ENCODE data around the gene CYTH4. TPM values are rescaled to one million over a fixed set of nuclear protein-coding genes. Genes with fewer than 3 reads are reported as not detected.

CYTH4 gene
- polyA plus RNA-seq, 1 experiment: 0.33 TPM

DNA sequence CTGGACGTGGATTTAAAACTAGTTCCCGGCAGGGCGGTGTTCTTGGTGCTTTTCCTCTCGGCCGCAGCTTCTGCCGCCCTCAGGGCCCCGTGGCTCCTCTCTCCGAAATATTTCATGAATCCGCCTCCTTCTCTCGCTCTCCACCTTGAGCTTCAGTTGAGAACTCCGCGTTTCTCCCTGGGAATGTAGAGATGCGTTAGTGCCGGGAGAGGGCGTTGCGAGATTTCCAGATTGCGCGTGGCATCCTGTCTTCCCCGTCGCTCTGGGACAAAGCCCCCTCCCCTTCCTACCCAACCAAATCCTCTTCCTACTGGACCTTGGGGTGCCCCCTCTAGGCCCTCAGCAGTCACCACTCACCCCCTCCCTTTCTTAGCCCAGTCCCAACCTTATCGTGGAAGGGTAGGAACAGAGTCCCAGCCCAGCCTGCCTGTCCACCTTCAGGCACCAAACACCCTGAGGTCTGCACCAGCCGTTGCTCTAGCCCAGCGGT, 22.7 kb upstream of the CYTH4 start:
- POLR2A ChIA-PET: interaction anchor here (0.6 kb wide), 1 partner anchor 12 kb away, joined by 4 read pairs; no protein-coding TSS in a partner anchor
- TF ChIP-seq, protein P1, sequence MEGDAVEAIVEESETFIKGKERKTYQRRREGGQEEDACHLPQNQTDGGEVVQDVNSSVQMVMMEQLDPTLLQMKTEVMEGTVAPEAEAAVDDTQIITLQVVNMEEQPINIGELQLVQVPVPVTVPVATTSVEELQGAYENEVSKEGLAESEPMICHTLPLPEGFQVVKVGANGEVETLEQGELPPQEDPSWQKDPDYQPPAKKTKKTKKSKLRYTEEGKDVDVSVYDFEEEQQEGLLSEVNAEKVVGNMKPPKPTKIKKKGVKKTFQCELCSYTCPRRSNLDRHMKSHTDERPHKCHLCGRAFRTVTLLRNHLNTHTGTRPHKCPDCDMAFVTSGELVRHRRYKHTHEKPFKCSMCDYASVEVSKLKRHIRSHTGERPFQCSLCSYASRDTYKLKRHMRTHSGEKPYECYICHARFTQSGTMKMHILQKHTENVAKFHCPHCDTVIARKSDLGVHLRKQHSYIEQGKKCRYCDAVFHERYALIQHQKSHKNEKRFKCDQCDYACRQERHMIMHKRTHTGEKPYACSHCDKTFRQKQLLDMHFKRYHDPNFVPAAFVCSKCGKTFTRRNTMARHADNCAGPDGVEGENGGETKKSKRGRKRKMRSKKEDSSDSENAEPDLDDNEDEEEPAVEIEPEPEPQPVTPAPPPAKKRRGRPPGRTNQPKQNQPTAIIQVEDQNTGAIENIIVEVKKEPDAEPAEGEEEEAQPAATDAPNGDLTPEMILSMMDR (IDR thresholded peaks at IDR 0.05; ENCODE audit: low read depth, low read length): peak; percentile 78

DNA sequence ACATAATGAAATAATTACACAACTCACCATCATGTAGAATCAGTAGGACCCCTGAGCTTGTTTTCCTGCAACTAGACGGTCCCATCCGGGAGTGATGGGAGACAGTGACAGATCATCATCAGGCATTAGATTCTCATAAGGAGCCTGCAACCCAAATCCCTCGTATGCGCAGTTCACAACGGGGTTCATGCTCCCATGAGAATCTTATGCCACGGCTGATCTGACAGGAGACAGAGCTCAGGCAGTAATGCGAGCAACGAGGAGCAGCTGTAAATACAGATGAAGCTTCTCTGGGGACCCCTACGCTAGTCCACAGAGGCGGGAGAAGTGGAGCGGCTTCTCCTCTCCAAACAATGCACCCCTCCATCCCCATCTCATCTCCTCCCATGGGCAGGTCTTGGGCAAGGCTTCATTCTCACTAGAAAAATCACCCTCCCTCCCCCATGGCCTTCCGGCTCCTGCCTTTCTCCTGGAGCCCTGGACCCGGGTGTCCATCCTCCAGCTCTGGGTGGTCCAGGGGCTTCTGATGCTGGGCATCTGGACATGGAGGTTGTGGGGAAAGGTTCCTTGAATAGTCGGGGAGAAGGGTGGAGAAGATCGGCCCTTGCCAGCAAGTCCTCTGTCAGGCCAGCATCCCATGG, 22.0 kb upstream of the CYTH4 start:
- TF ChIP-seq, protein P1 (IDR thresholded peaks at IDR 0.05; ENCODE audit: low read depth, low read length): no peak
- peaks cover 5% of the 10 kb centered on the region for H3K27me3 ChIP-seq (ENCODE audit: control insufficient read depth, insufficient read depth, low read length)
- peaks cover 16% of the 10 kb centered on the region for H3K9me3 ChIP-seq (ENCODE audit: control insufficient read depth, insufficient read depth, low read length)
- ChIA-PET CTCF (interaction anchor here (0.5 to 4.6 kb wide), 29 partner anchors 8 to 1805 kb away, joined by 3 to 82 read pairs (median 5); partner anchors contain the start of gene RAC2), POLR2A (no interaction called here)
- no peak overlapping the region for H3K27ac ChIP-seq (ENCODE audit: low read depth, low read length)
- no peak for DNase-seq (ENCODE audit: low read depth, low spot score)
- no peak overlapping the region for H3K4me3 ChIP-seq (ENCODE audit: low read depth, low read length)

More for the DNA sequence above, 22.7 kb upstream of the CYTH4 start:
- CTCF ChIA-PET: interaction anchor here (0.5 to 4.6 kb wide), 32 partner anchors 7 to 904 kb away, joined by 3 to 82 read pairs (median 4); partner anchors contain the start of gene RAC2
- H3K4me3 ChIP-seq (ENCODE audit: low read depth, low read length): peak overlapping the region; percentile 17; the same call in 1 of the 2 replicates
- H3K27me3 ChIP-seq (ENCODE audit: control insufficient read depth, insufficient read depth, low read length): peaks cover 5% of the 10 kb centered on the region
- no peak overlapping the region for H3K27ac ChIP-seq (ENCODE audit: low read depth, low read length)
- H3K9me3 ChIP-seq (ENCODE audit: control insufficient read depth, insufficient read depth, low read length): peaks cover 13% of the 10 kb centered on the region
- DNase-seq (ENCODE audit: low read depth, low spot score): no peak

DNA sequence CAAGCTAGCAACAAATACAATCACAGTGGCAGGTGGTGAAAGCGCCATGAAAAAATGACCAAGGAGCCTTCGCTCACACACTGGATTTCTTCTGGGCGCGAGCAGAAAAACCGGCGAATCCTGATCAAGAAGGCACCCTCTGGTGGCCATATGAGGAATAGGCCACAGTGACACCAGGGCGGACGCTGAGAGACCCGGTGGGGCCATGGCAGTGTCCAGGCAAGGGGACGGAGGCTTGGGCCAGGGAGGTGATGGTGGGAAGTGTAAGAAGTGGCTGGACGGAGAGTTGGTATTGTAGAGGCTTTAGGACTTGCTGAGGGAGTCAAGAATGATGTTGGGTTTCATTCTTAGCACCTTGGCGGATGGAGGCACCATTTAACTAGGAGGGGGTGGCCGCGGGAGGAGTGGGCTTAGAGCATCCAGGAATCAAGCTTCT, 21.4 kb upstream of the CYTH4 start:
- H3K9me3 ChIP-seq (ENCODE audit: control insufficient read depth, insufficient read depth, low read length): peaks cover 16% of the 10 kb centered on the region
- CTCF ChIA-PET: interaction anchor here (0.5 to 4.6 kb wide), 27 partner anchors 9 to 250 kb away, joined by 3 to 82 read pairs (median 5); partner anchors contain the start of gene RAC2
- H3K4me3 ChIP-seq (ENCODE audit: low read depth, low read length): no peak overlapping the region
- DNase-seq (ENCODE audit: low read depth, low spot score): no peak
- TF ChIP-seq, protein P1 (IDR thresholded peaks at IDR 0.05; ENCODE audit: low read depth, low read length): peak; percentile 93
- POLR2A ChIA-PET: no interaction called here
- peaks cover 5% of the 10 kb centered on the region for H3K27me3 ChIP-seq (ENCODE audit: control insufficient read depth, insufficient read depth, low read length)
- H3K27ac ChIP-seq (ENCODE audit: low read depth, low read length): no peak overlapping the region

DNA sequence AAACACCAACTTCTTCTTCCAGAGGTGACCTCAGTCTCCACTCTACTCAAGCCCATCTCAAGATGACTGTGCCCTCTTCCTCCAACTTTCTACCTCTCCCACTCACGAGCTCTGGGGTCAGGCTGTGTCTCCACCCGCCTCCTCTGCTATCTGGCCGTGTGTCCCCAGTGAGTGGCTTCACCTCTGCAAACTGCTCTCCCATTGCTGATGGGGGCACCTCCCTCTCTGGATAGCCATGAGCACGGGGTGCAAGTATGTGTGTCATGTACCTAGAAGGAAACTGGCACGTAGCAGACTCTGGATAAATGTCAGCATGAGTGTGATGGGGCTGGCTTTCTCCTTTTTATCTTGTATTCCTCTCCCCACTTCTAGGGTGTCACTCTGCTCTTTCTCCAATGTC, 20.0 kb upstream of the CYTH4 start:
- TF ChIP-seq, protein P1 (IDR thresholded peaks at IDR 0.05; ENCODE audit: low read depth, low read length): no peak
- Histone ChIP-seq H3K27ac (ENCODE audit: low read depth, low read length) (no peak overlapping the region), H3K9me3 (ENCODE audit: control insufficient read depth, insufficient read depth, low read length) (peaks cover 16% of the 10 kb centered on the region), H3K4me3 (ENCODE audit: low read depth, low read length) (no peak overlapping the region), H3K27me3 (ENCODE audit: control insufficient read depth, insufficient read depth, low read length) (peaks cover 5% of the 10 kb centered on the region)
- ChIA-PET CTCF (interaction anchor here (0.6 to 4.6 kb wide), 6 partner anchors 8 to 210 kb away, joined by 4 to 82 read pairs (median 4); partner anchors contain the start of gene RAC2), POLR2A (no interaction called here)
- DNase-seq (ENCODE audit: low read depth, low spot score): no peak

Measured in AG04450 (cell line).